ENCODE data around the gene ZEB2. TPM values are rescaled to one million over a fixed set of nuclear protein-coding genes. Genes with fewer than 3 reads are reported as not detected.

Gene ZEB2
- total RNA-seq, 1 donor from 2014 or later, result 88.5 TPM

GRCh38 chr2:144468823-144469595 is 50.9 kb downstream of the ZEB2 start:
- Mint-ChIP-seq H3K27ac (no peak overlapping the region), H3K27me3 (peaks cover 55% of the 10 kb centered on the region)
- TF ChIP-seq CTCF (conservative IDR thresholded peaks at IDR 0.05), result no peak

GRCh38 chr2:144467502-144468137 is 52.3 kb downstream of the ZEB2 start:
- DNase-seq (ENCODE audit: extremely low spot score, unreplicated experiment), result no peak
- peaks cover 23% of the 10 kb centered on the region for H3K4me1 Mint-ChIP-seq (ENCODE audit: unreplicated experiment)
- no peak overlapping the region for H3K27ac Mint-ChIP-seq
- H3K27me3 Mint-ChIP-seq, result peaks cover 56% of the 10 kb centered on the region
- H3K4me3 Mint-ChIP-seq, result no peak overlapping the region
- no peak for TF ChIP-seq CTCF (conservative IDR thresholded peaks at IDR 0.05)
- H3K9me3 Mint-ChIP-seq, result no peaks in the 10 kb centered on the region
- H3K36me3 Mint-ChIP-seq, result peaks cover 8% of the 10 kb centered on the region

More at GRCh38 chr2:144468823-144469595, 50.9 kb downstream of the ZEB2 start:
- H3K36me3 Mint-ChIP-seq, result peaks cover 7% of the 10 kb centered on the region
- DNase-seq (ENCODE audit: extremely low spot score, unreplicated experiment), result no peak
- H3K9me3 Mint-ChIP-seq, result no peaks in the 10 kb centered on the region
- H3K4me3 Mint-ChIP-seq, result no peak overlapping the region
- H3K4me1 Mint-ChIP-seq (ENCODE audit: unreplicated experiment), result peaks cover 22% of the 10 kb centered on the region

GRCh38 chr2:144466637-144467036 is 53.3 kb downstream of the ZEB2 start:
- H3K4me3 Mint-ChIP-seq, result no peak overlapping the region
- peaks cover 65% of the 10 kb centered on the region for H3K27me3 Mint-ChIP-seq
- no peak for DNase-seq (ENCODE audit: extremely low spot score, unreplicated experiment)
- no peaks in the 10 kb centered on the region for H3K9me3 Mint-ChIP-seq
- peaks cover 33% of the 10 kb centered on the region for H3K4me1 Mint-ChIP-seq (ENCODE audit: unreplicated experiment)
- no peak for TF ChIP-seq CTCF (conservative IDR thresholded peaks at IDR 0.05)
- H3K27ac Mint-ChIP-seq, result no peak overlapping the region
- peaks cover 11% of the 10 kb centered on the region for H3K36me3 Mint-ChIP-seq

- Mint-ChIP-seq H3K4me3 (no peak overlapping the region), H3K27me3 (peaks cover 65% of the 10 kb centered on the region), H3K36me3 (peaks cover 11% of the 10 kb centered on the region), H3K4me1 (ENCODE audit: unreplicated experiment) (peaks cover 40% of the 10 kb centered on the region), H3K27ac (no peak overlapping the region), H3K9me3 (no peaks in the 10 kb centered on the region)
- no peak for TF ChIP-seq CTCF (conservative IDR thresholded peaks at IDR 0.05)
- DNase-seq (ENCODE audit: extremely low spot score, unreplicated experiment), result no peak
Measured at GRCh38 chr2:144465749-144466148, 54.2 kb downstream of the ZEB2 start.

- TF ChIP-seq CTCF (conservative IDR thresholded peaks at IDR 0.05), result no peak
- Mint-ChIP-seq H3K4me1 (ENCODE audit: unreplicated experiment) (peaks cover 44% of the 10 kb centered on the region), H3K36me3 (peaks cover 11% of the 10 kb centered on the region), H3K27ac (no peak overlapping the region), H3K9me3 (no peaks in the 10 kb centered on the region), H3K4me3 (no peak overlapping the region), H3K27me3 (peaks cover 63% of the 10 kb centered on the region)
- no peak for DNase-seq (ENCODE audit: extremely low spot score, unreplicated experiment)
Measured at GRCh38 chr2:144464730-144465129, 55.2 kb downstream of the ZEB2 start.

Measured in type B pancreatic cell (in vitro differentiated cells).